OCI-LY3 (cell line): ENCODE data around the gene LIF.

Experiments used
- EZH2phosphoT487 ChIP-seq: fragments of 200-600 bp; shearing (Covaris generic); IDR thresholded peaks from 2 replicates; pipeline ENCODE4 v1.6.1; 2018; ENCODE audit warnings: antibody characterized with exemption, mixed run types, low read depth
- TF ChIP-seq, protein P1 (sequence below): fragments of 200-600, 300-600 bp; sonication (generic); IDR thresholded peaks from 2 replicates; pipeline ENCODE4 v1.5.1; 2014; ENCODE audit warnings: antibody characterized with exemption, low read length, low read depth

DNA sequence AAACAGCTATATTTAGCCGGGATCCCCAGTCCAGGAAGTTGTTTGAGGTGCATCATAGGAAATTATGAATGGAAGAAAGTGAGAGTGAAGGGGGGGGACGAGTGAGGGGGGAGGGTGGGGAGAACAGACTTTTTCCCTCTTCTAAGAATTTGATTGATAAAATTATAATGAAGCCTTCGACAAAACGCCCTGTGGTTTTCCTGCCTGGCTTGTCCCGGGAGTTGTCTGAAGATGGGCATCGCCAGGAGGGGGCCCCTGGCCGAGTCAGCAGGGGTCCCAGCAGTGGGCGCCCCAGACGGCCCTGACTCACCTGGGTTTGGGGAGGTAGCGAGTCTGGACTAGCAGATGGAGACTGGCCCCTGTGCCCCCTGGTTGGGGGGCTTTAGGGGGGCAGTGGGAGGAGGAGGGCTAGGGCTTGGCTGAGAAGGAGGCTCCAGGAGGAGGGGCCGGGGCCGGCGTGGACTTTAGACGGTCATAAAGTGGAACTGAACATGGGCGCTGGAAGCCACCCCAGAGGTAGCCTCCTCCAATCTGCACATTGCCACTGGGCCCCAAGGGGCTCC, 336 bp upstream of the LIF start:
- TF ChIP-seq, protein P1, sequence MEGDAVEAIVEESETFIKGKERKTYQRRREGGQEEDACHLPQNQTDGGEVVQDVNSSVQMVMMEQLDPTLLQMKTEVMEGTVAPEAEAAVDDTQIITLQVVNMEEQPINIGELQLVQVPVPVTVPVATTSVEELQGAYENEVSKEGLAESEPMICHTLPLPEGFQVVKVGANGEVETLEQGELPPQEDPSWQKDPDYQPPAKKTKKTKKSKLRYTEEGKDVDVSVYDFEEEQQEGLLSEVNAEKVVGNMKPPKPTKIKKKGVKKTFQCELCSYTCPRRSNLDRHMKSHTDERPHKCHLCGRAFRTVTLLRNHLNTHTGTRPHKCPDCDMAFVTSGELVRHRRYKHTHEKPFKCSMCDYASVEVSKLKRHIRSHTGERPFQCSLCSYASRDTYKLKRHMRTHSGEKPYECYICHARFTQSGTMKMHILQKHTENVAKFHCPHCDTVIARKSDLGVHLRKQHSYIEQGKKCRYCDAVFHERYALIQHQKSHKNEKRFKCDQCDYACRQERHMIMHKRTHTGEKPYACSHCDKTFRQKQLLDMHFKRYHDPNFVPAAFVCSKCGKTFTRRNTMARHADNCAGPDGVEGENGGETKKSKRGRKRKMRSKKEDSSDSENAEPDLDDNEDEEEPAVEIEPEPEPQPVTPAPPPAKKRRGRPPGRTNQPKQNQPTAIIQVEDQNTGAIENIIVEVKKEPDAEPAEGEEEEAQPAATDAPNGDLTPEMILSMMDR, result no peak
- TF ChIP-seq EZH2phosphoT487, result no peak
